H1 (cell line): ENCODE data around the gene ANAPC13. TPM values are rescaled to one million over a fixed set of nuclear protein-coding genes. Genes with fewer than 3 reads are reported as not detected.

Experiments used
- CTBP2 ChIP-seq: IDR thresholded peaks from 2 replicates; pipeline ENCODE4 v1.7.0; 2011; ENCODE audit warnings: borderline replicate concordance, mild to moderate bottlenecking, moderate library complexity, mixed read lengths, low read length; ENCODE audit not compliant: insufficient read depth, insufficient read length
- polyA plus RNA-seq, 7 experiments: library from polyadenylated mRNA; depleted of rRNA in 3 of 7; stranded (reverse) in 5 of 7; unstranded in 2 of 7; fragments of >200 nt in 5 of 7; fragments of 200-250 nt in 2 of 7; gene quantifications; 1 replicate in 5 of 7; 2 replicates in 1 of 7; 4 replicates in 1 of 7; pipeline versions ENCODE4 v1.2.1 to v1.2.3, GENCODE V29; 2011 to 2013; ENCODE audit warnings: missing spikeins in 2 of 7, mixed read lengths in 2 of 7
- total RNA-seq: library from RNA; stranded (reverse); fragmentation: NEBNext Ultra II Directional; extraction: Animal tissue kit (Norgen Biotek cat#: 25700); gene quantifications from 2 replicates; pipeline ENCODE4 v1.2.1, GENCODE V29; 2021

Gene ANAPC13
- total and polyA plus RNA-seq, 2 of the 8 experiments (the other 6 are each of a cell fraction or from before 2014, with no cell fraction given) = 33.3 to 34.0 TPM

DNA sequence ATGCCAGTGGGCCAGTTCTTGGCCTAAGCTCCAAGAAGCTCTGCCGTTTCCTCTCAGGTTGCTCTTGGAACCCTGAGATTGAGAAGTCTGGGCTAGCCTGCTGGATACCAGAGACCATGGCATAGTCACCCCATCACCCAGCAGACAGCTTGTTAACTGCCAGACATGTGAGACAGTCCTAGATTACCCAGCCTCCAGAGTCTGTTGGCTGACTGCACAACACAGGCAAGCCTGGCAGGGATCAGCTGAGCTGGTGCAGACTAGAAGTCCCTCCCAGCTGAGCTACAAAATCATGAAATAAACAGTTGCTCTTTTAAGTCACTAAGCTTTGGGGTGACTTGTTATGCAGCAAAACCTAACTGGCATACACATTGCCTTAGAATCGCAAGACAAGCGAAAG, 5.2 kb downstream of the ANAPC13 start (continued):
- TF ChIP-seq CTBP2 = no peak
- TF ChIP-seq, all 59 proteins: peak for 0
